HCT116 (cell line): Measurements from ENCODE around the gene MAGEF1. TPM values are rescaled to one million over a fixed set of nuclear protein-coding genes. Genes with fewer than 3 reads are reported as not detected.

Source experiments
- ATAC-seq: fragments of 200-7000 bp; cut with Tn5 transposase; 2 replicates; pipeline ENCODE4 v1.9.1; 2020; ENCODE audit warnings: mild to moderate bottlenecking, moderate library complexity
- BruUV-seq: library from RNA; stranded (reverse); fragments of 400-500 nt; replicated peaks from 2 replicates; lab custom pipeline; 2021; lab: Mats Ljungman, UMichigan
- CTCF ChIA-PET: fragments of 300-600 bp; sonication (Branson Sonifier 250); formaldehyde crosslinking; loops from one replicate; lab custom pipeline; 2021; ENCODE audit warnings: antibody characterized with exemption; lab: Charles Lee
- POLR2A ChIA-PET: fragments of 300-600, 350-600 bp; sonication (Branson Sonifier 250); formaldehyde crosslinking; loops from one replicate; lab custom pipeline; 2021; ENCODE audit warnings: antibody characterized with exemption; lab: Charles Lee
- RAD21 ChIA-PET, 2 experiments: fragments of 300-600 bp; sonication (Branson Sonifier 250); formaldehyde crosslinking; loops; one replicate each; lab custom pipeline; 2023; ENCODE audit warnings: low total read pairs in 2 of 2; ENCODE audit not compliant: uncharacterized antibody in 2 of 2, unreplicated experiment in 2 of 2, low non-redundant PET in 1 of 2; lab: Charles Lee
- DNase-seq: peaks from one replicate; pipeline ENCODE4 v3.0.0-alpha.2; 2010; ENCODE audit warnings: low read depth, low spot score
- H2AFZ ChIP-seq: fragments of 200-600 bp; shearing (Covaris generic), sonication (generic); 2 replicates; pipeline ENCODE4 v1.6.1; 2017; ENCODE audit warnings: low read depth, mixed run types, mixed read lengths, antibody characterized with exemption, low read length; ENCODE audit not compliant: poor library complexity, severe bottlenecking
- H3K27ac ChIP-seq: 2 replicates; pipeline ENCODE4 v1.5.1; 2012; ENCODE audit warnings: low read depth, low read length
- H3K27me3 ChIP-seq: fragments of 200-600 bp; sonication (generic); 2 replicates; pipeline ENCODE4 v1.6.1; 2016; ENCODE audit warnings: mixed run types, low read length, mixed read lengths; ENCODE audit not compliant: insufficient read depth
- H3K36me3 ChIP-seq, 2 experiments: fragments of 200-500 bp in 1 of 2; fragments of 200-600 bp in 1 of 2; sonication (Bioruptor generic) in 1 of 2; sonication (generic) in 1 of 2; 2 replicates each; pipeline versions ENCODE4 v1.5.1 to v1.6.1; 2014 to 2016; ENCODE audit warnings: low read length in 2 of 2, inconsistent platforms in 1 of 2, mixed read lengths in 1 of 2, mixed run types in 1 of 2; ENCODE audit not compliant: insufficient read depth in 2 of 2, control insufficient read depth in 1 of 2
- H3K4me1 ChIP-seq, 2 experiments: fragments of 200-600 bp in 1 of 2; sonication (generic) in 1 of 2; 2 replicates each; pipeline versions ENCODE4 v1.5.1 to v1.6.1; 2012 to 2017; ENCODE audit warnings: low read length in 2 of 2, inconsistent platforms in 1 of 2, mild to moderate bottlenecking in 1 of 2, mixed read lengths in 1 of 2, mixed run types in 1 of 2, moderate library complexity in 1 of 2; ENCODE audit not compliant: insufficient read depth in 2 of 2, control insufficient read depth in 1 of 2
- H3K4me2 ChIP-seq: fragments of 200-600 bp; sonication (generic); 2 replicates; pipeline ENCODE4 v1.6.1; 2017; ENCODE audit warnings: mixed run types, low read length, mixed read lengths
- H3K4me3 ChIP-seq, 2 experiments: fragments of 200-600 bp in 1 of 2; sonication (generic) in 1 of 2; replicated peaks in 1 of 2; 2 replicates each; pipeline ENCODE4 v1.5.1; 2011 to 2016; ENCODE audit warnings: low read length in 2 of 2, control low read depth in 1 of 2, low read depth in 1 of 2, mild to moderate bottlenecking in 1 of 2, mixed read lengths in 1 of 2, mixed run types in 1 of 2
- H3K79me2 ChIP-seq: fragments of 200-600 bp; sonication (generic); 2 replicates; pipeline ENCODE4 v1.6.1; 2017; ENCODE audit warnings: mild to moderate bottlenecking, mixed run types, low read length, moderate library complexity, mixed read lengths; ENCODE audit not compliant: insufficient read depth
- H3K9ac ChIP-seq: fragments of 200-600 bp; sonication (generic); 2 replicates; pipeline ENCODE4 v1.6.1; 2016; ENCODE audit warnings: low read length, mixed read lengths
- H3K9me2 ChIP-seq: fragments of 200-600 bp; sonication (generic), shearing (Covaris generic); 2 replicates; pipeline ENCODE4 v1.6.1; 2017; ENCODE audit warnings: mixed run types, mild to moderate bottlenecking, moderate library complexity; ENCODE audit not compliant: insufficient read depth
- H3K9me3 ChIP-seq, 2 experiments: fragments of 200-500 bp in 1 of 2; fragments of 200-600 bp in 1 of 2; sonication (Bioruptor generic) in 1 of 2; sonication (generic) in 1 of 2; 2 replicates each; pipeline ENCODE4 v1.6.1; 2014 to 2017; ENCODE audit warnings: low read length in 2 of 2, mixed read lengths in 2 of 2, inconsistent platforms in 1 of 2, low read depth in 1 of 2, mild to moderate bottlenecking in 1 of 2, mixed run types in 1 of 2, moderate library complexity in 1 of 2; ENCODE audit not compliant: control insufficient read depth in 1 of 2, insufficient read depth in 1 of 2
- H4K20me1 ChIP-seq: fragments of 200-600 bp; sonication (generic), shearing (Covaris generic); 2 replicates; pipeline ENCODE4 v1.6.1; 2017; ENCODE audit warnings: mixed run types, mild to moderate bottlenecking, moderate library complexity; ENCODE audit not compliant: insufficient read depth
- EZH2phosphoT487 ChIP-seq: fragments of 200-600 bp; IDR thresholded peaks from 2 replicates; pipeline ENCODE4 v1.6.1; 2018; ENCODE audit warnings: antibody characterized with exemption, borderline replicate concordance
- FOSL1 ChIP-seq: IDR thresholded peaks from 2 replicates; pipeline ENCODE4 v1.6.1; 2012; ENCODE audit warnings: low read depth
- intact Hi-C: fragments of 100-400 bp; cut with micrococcal nuclease; formaldehyde crosslinking; loops from 2 replicates; pipeline ENCODE4 v1.10.0; 2022
- total RNA-seq: library from RNA; stranded (reverse); gene quantifications from one replicate; pipeline ENCODE4 v1.2.1, GENCODE V29; 2021; ENCODE audit not compliant: unreplicated experiment
- TF ChIP-seq, protein P1 (sequence below): IDR thresholded peaks from 2 replicates; pipeline ENCODE4 v1.6.1; 2011; ENCODE audit warnings: mild to moderate bottlenecking, low read length, moderate library complexity; ENCODE audit not compliant: insufficient replicate concordance; ENCODE audit errors: extremely low read depth
- TF ChIP-seq, protein P2 (sequence below), 3 experiments: fragments of 200-600 bp in 1 of 3; sonication (generic) in 1 of 3; IDR thresholded peaks in 2 of 3; conservative IDR thresholded peaks in 1 of 3; 2 replicates each; pipeline ENCODE4 v1.5.1; 2012 to 2017; ENCODE audit warnings: low read depth in 2 of 3, low read length in 2 of 3, antibody characterized with exemption in 1 of 3, borderline replicate concordance in 1 of 3, control low read depth in 1 of 3, mild to moderate bottlenecking in 1 of 3, mixed read lengths in 1 of 3, mixed run types in 1 of 3, moderate library complexity in 1 of 3; ENCODE audit not compliant: insufficient read depth in 1 of 3
- TF ChIP-seq, protein P3 (sequence below): IDR thresholded peaks from 2 replicates; pipeline ENCODE4 v1.6.1; 2012; ENCODE audit warnings: low read depth

MAGEF1 gene
- total RNA-seq, 1 experiment from 2014 or later, result 44.1 TPM

GRCh38 chr3:184746131-184747120 lies 34.6 kb upstream of the MAGEF1 start:
- ATAC-seq (no peak), DNase-seq (no peak)
- Histone ChIP-seq H3K4me1 (peaks cover 2 to 13% of the 10 kb centered on the region in 2 experiments), H3K9ac (no peak overlapping the region), H3K79me2 (no peaks in the 10 kb centered on the region), H3K27me3 (no peaks in the 10 kb centered on the region), H3K4me3 (no peak overlapping the region), H3K36me3 (no peaks in the 10 kb centered on the region), H4K20me1 (no peaks in the 10 kb centered on the region), H3K9me3 (no peaks in the 10 kb centered on the region), H3K9me2 (no peaks in the 10 kb centered on the region), H3K4me2 (no peak overlapping the region), H2AFZ (no peak overlapping the region), H3K27ac (no peak overlapping the region)
- ChIA-PET RAD21 (interaction anchor here (0.7 to 1.9 kb wide), 2 partner anchors 185 kb away, joined by 3 to 6 read pairs; partner anchors contain the start of gene EPHB3 (in 2 of the 2)), POLR2A (no interaction called here), CTCF (interaction anchor here (6.8 kb wide), 1 partner anchor 185 kb away, joined by 42 read pairs; the partner anchor contains the start of gene EPHB3)
- intact Hi-C loops, result no loop called here
- no TSS peak for BruUV-seq
- TF ChIP-seq EZH2phosphoT487 (no peak), FOSL1 (no peak)
- TF ChIP-seq, protein P1, sequence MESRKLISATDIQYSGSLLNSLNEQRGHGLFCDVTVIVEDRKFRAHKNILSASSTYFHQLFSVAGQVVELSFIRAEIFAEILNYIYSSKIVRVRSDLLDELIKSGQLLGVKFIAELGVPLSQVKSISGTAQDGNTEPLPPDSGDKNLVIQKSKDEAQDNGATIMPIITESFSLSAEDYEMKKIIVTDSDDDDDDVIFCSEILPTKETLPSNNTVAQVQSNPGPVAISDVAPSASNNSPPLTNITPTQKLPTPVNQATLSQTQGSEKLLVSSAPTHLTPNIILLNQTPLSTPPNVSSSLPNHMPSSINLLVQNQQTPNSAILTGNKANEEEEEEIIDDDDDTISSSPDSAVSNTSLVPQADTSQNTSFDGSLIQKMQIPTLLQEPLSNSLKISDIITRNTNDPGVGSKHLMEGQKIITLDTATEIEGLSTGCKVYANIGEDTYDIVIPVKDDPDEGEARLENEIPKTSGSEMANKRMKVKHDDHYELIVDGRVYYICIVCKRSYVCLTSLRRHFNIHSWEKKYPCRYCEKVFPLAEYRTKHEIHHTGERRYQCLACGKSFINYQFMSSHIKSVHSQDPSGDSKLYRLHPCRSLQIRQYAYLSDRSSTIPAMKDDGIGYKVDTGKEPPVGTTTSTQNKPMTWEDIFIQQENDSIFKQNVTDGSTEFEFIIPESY, result no peak
- TF ChIP-seq, protein P2, sequence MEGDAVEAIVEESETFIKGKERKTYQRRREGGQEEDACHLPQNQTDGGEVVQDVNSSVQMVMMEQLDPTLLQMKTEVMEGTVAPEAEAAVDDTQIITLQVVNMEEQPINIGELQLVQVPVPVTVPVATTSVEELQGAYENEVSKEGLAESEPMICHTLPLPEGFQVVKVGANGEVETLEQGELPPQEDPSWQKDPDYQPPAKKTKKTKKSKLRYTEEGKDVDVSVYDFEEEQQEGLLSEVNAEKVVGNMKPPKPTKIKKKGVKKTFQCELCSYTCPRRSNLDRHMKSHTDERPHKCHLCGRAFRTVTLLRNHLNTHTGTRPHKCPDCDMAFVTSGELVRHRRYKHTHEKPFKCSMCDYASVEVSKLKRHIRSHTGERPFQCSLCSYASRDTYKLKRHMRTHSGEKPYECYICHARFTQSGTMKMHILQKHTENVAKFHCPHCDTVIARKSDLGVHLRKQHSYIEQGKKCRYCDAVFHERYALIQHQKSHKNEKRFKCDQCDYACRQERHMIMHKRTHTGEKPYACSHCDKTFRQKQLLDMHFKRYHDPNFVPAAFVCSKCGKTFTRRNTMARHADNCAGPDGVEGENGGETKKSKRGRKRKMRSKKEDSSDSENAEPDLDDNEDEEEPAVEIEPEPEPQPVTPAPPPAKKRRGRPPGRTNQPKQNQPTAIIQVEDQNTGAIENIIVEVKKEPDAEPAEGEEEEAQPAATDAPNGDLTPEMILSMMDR (IDR thresholded peaks at IDR 0.05 in 2 of 3, conservative IDR thresholded peaks at IDR 0.05 in 1 of 3; ENCODE audit: borderline replicate concordance in 1 of 3, insufficient read depth in 1 of 3, low read depth in 2 of 3, low read length in 2 of 3), result no peak
- TF ChIP-seq, protein P3, sequence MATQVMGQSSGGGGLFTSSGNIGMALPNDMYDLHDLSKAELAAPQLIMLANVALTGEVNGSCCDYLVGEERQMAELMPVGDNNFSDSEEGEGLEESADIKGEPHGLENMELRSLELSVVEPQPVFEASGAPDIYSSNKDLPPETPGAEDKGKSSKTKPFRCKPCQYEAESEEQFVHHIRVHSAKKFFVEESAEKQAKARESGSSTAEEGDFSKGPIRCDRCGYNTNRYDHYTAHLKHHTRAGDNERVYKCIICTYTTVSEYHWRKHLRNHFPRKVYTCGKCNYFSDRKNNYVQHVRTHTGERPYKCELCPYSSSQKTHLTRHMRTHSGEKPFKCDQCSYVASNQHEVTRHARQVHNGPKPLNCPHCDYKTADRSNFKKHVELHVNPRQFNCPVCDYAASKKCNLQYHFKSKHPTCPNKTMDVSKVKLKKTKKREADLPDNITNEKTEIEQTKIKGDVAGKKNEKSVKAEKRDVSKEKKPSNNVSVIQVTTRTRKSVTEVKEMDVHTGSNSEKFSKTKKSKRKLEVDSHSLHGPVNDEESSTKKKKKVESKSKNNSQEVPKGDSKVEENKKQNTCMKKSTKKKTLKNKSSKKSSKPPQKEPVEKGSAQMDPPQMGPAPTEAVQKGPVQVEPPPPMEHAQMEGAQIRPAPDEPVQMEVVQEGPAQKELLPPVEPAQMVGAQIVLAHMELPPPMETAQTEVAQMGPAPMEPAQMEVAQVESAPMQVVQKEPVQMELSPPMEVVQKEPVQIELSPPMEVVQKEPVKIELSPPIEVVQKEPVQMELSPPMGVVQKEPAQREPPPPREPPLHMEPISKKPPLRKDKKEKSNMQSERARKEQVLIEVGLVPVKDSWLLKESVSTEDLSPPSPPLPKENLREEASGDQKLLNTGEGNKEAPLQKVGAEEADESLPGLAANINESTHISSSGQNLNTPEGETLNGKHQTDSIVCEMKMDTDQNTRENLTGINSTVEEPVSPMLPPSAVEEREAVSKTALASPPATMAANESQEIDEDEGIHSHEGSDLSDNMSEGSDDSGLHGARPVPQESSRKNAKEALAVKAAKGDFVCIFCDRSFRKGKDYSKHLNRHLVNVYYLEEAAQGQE, result no peak
